Measurements from ENCODE around the gene RAD51B.

RAD51B gene

GRCh38 chr14:68665792-68666204 lies 846.2 kb downstream of the RAD51B start:
- no peak for DNase-seq (ENCODE audit: low read depth, low spot score)

GRCh38 chr14:68666236-68666635 lies 846.7 kb downstream of the RAD51B start:
- no peak for DNase-seq (ENCODE audit: low read depth, low spot score)

GRCh38 chr14:68666899-68667298 lies 847.3 kb downstream of the RAD51B start:
- DNase-seq (ENCODE audit: low read depth, low spot score): no peak

GRCh38 chr14:68667313-68667791 lies 847.8 kb downstream of the RAD51B start:
- no peak for DNase-seq (ENCODE audit: low read depth, low spot score)

- DNase-seq (ENCODE audit: low read depth, low spot score): no peak
Observed at GRCh38 chr14:68668028-68668427, 848.4 kb downstream of the RAD51B start.

GRCh38 chr14:68668531-68668930 lies 849.0 kb downstream of the RAD51B start:
- DNase-seq (ENCODE audit: low read depth, low spot score): no peak

- DNase-seq (ENCODE audit: low read depth, low spot score): no peak
Observed at GRCh38 chr14:68669111-68669511, 849.5 kb downstream of the RAD51B start.

GRCh38 chr14:68669603-68670358 lies 850.2 kb downstream of the RAD51B start:
- no peak for DNase-seq (ENCODE audit: low read depth, low spot score)

- no peak for DNase-seq (ENCODE audit: low read depth, low spot score)
Observed at GRCh38 chr14:68670359-68670715, 850.8 kb downstream of the RAD51B start.

GRCh38 chr14:68671909-68672308 lies 852.3 kb downstream of the RAD51B start:
- DNase-seq (ENCODE audit: low read depth, low spot score): no peak

- DNase-seq (ENCODE audit: low read depth, low spot score): no peak
Observed at GRCh38 chr14:68672609-68673285, 853.2 kb downstream of the RAD51B start.

GRCh38 chr14:68673464-68673863 lies 853.9 kb downstream of the RAD51B start:
- no peak for DNase-seq (ENCODE audit: low read depth, low spot score)

GRCh38 chr14:68674538-68675232 lies 855.1 kb downstream of the RAD51B start:
- no peak for DNase-seq (ENCODE audit: low read depth, low spot score)

GRCh38 chr14:68675233-68675577 lies 855.6 kb downstream of the RAD51B start:
- no peak for DNase-seq (ENCODE audit: low read depth, low spot score)

GRCh38 chr14:68676511-68676943 lies 856.9 kb downstream of the RAD51B start:
- no peak for DNase-seq (ENCODE audit: low read depth, low spot score)

- DNase-seq (ENCODE audit: low read depth, low spot score): no peak
Observed at GRCh38 chr14:68677476-68677875, 857.9 kb downstream of the RAD51B start.

GRCh38 chr14:68677901-68678300 lies 858.3 kb downstream of the RAD51B start:
- no peak for DNase-seq (ENCODE audit: low read depth, low spot score)

GRCh38 chr14:68678471-68678870 lies 858.9 kb downstream of the RAD51B start:
- no peak for DNase-seq (ENCODE audit: low read depth, low spot score)

GRCh38 chr14:68679301-68679700 lies 859.7 kb downstream of the RAD51B start:
- DNase-seq (ENCODE audit: low read depth, low spot score): no peak

- DNase-seq (ENCODE audit: low read depth, low spot score): no peak
Observed at GRCh38 chr14:68679746-68680467, 860.3 kb downstream of the RAD51B start.

GRCh38 chr14:68680541-68681051 lies 861.0 kb downstream of the RAD51B start:
- no peak for DNase-seq (ENCODE audit: low read depth, low spot score)

Data from iPS DF 19.7 (cell line).